GM18526 (cell line): ENCODE results near the gene MYO3A.

Experiments used
- POLR2A ChIP-seq: IDR thresholded peaks from 3 replicates; pipeline ENCODE4 v1.6.1; 2011; ENCODE audit not compliant: insufficient read length; ENCODE audit errors: extremely low read depth

The MYO3A gene

GRCh38 chr10:25952857-25953256 lies 18.8 kb downstream of the MYO3A start:
- TF ChIP-seq POLR2A = no peak

DNA sequence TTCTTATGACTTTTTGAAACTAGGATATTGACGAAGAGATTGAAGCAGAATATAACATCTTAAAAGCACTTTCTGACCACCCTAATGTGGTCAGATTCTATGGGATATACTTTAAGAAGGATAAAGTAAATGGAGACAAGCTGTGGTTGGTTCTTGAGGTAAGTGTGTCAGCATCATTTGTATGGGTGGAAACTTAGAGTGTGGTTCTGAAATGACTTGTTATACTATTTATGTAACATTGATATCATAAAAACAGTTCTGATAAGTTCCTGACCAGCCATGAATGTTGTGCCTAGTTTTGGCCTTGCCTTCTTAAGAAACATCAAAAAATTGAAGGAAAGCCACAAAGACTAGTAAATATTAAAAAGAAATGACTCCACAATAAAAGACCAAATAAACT lies 20.8 kb downstream of the MYO3A start:
- no peak for TF ChIP-seq POLR2A

DNA sequence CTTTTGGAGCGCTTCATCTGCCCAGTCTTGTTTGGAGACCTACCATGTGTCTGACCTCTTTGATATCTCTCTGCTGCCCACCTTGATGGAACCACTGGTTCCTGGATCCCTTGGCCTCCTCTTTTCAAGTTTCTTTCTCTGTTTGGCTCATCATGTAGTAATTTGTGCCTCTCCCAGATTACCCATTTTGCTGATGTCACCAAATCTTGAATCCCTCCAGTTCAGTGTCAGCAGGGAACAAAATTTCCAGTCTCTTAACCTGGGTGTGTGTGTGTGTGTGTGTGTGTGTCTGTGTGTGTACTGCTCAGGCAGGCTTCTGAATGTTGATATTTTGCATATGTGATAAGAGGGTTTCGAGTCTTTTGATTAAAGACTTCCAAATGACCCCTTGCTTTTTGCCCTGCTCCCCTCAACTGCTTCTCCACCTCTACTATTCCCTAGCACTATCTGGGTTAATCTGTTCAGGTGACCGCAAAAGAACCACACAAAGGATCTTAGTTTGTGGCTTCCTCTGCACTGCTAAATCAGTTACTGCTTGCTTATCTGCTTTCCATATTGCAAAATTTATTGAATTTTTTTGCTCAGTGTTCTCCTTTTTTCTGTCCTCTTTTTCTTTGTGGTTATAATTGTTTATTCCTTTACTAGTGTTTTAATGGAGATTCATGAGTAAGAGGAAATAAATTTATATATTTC lies 25.7 kb downstream of the MYO3A start:
- TF ChIP-seq POLR2A = no peak

DNA sequence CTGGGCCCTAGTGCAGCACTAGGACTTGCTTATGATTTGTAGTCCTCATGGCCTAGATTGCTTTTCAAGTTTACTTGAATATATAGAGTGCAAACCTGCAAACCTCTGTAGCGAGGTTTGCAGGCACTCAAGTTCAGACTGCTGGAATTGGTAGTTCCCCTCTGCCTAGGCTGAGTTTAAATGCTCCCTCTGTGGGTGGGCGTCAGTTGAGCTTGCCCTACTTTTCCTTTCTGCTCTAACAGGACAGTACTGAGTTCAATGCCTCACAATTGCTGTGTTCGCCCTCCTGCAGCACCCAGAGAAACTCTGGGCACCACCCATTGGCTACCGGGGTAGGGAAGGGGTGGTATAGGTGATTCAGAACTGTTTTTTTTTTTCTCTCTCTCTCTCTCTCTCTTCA lies 31.6 kb downstream of the MYO3A start:
- TF ChIP-seq POLR2A = no peak

- TF ChIP-seq POLR2A = no peak
These were observed 32.8 kb downstream of the MYO3A start for GRCh38 chr10:25966844-25967243.

GRCh38 chr10:25972631-25973030 lies 38.6 kb downstream of the MYO3A start:
- TF ChIP-seq POLR2A = no peak

GRCh38 chr10:25974897-25975459 lies 40.9 kb downstream of the MYO3A start:
- no peak for TF ChIP-seq POLR2A

DNA sequence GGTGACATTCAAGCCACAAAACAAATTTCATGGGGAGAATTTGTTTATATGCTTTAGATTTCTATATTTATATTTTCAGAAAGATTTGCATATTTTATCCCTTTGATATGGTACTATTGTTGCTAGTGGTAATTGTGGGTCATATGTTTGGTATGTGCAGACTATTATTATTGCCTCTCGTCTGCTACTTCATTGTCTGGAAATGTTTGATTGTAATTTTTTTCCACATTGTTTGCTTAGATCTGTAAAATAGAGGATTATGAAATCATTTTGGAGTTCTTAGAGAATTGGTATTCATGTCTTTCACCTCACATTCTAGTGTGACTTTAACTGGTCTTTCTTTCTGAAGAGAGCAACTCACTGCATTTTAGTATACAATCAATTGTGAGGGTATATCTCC lies 44.7 kb downstream of the MYO3A start:
- no peak for TF ChIP-seq POLR2A

GRCh38 chr10:25982107-25982506 lies 48.1 kb downstream of the MYO3A start:
- no peak for TF ChIP-seq POLR2A

- TF ChIP-seq POLR2A = no peak
These were observed 54.6 kb downstream of the MYO3A start for GRCh38 chr10:25988583-25988982.

DNA sequence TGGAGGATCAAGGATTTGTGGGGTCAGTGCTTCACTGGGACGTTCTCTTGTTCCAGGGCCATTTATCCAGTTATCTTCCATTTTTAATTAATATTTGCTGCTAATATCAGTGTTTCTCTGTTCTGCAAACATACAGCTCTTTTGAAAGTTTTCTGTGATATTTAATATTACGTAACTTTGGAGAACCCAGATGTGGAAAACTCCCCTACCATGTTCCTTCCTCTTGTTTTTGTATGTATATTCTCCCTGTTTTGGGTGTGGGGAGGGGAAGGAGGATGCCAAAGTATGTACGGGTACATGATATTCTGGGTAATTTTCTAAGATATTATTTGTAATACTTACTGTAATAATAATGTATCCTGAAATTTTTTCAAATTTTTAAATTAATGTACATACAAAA lies 55.9 kb downstream of the MYO3A start:
- no peak for TF ChIP-seq POLR2A

DNA sequence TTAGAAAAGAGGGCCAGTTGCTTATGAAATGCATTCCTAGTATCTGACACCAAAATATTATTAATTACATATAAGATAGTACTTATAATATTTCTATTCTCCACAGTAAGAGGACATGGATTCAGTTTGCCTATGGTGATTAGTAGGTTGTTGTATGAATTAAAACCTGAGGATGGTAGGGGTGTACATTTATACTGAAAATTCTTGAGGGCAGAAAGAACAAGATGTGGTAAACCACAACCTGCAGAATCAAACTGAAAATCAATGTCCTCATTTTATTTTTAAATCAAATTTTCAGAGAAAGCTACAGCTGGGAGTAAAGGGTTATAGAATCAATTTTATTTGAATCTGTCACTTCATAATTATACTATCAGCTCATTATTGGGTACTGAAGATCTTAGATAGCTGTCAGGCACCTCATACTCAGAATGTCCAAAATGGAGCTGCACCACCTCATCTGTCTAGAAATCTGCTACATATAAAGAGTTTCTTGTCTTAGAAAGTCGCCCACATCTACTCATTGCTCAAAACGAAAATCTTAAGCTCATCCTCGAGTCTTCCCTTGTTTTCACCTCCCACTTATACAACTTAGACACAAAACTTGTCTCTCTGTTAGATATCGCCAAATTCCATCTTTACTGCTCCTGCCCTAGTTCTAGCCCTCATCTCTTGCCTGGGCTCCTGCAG lies 65.4 kb downstream of the MYO3A start:
- no peak for TF ChIP-seq POLR2A

DNA sequence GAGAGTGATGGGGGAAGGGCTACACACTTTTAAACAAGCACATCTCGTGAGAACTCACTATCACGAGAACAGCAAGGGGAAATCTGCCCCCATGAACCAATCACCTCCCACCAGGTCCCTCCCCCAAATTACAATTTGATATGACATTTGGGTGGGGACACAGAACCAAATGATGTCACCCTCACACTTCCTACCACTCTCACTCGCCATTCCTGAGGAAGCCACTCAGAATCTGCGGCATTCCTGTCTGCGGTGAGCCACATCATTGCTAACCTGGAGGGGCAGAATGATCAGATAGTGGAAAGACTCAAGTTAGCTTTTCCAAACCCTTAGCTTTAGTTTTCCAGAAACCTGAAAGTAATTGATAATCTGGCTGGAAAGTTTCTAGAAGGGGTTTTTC lies 66.9 kb downstream of the MYO3A start:
- no peak for TF ChIP-seq POLR2A

GRCh38 chr10:26015092-26015491 lies 81.1 kb downstream of the MYO3A start:
- no peak for TF ChIP-seq POLR2A

DNA sequence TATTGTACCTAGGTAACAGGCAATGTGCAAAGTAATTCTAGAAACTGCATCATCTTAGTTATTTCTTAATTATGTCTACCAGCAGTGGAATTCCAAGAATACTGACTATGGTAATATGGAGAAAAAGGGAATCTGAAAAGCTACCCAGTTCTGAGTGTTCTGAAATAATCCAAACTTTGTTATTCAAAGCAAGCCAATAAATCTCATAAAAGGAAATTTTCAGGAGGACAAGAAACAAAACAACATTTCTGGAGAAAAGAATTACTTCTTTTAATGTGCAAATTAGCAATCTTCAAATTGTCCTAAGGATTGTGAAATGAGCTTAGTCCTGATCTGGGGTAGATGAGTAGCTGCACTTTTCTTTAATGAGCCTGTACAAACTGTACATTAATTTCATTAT lies 88.8 kb downstream of the MYO3A start:
- no peak for TF ChIP-seq POLR2A

DNA sequence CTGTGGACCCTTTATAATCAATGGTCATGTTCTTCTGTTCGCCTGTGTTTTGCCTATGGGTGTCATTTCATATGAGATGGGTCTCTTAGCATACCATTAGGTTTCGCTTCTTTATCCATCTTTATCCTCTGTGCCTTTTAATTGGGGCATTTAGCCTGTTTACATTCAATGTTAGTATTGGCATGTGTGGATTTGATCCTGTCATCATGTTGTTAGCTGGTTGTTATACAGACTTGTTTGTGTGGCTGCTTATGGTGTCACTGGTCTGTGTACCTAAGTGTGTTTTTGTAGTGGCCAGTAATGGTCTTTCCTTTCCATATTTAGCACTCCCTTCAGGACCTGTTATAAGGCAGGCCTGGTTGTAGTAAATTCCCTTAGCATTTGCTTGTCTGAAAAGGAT lies 90.3 kb downstream of the MYO3A start:
- TF ChIP-seq POLR2A = no peak

DNA sequence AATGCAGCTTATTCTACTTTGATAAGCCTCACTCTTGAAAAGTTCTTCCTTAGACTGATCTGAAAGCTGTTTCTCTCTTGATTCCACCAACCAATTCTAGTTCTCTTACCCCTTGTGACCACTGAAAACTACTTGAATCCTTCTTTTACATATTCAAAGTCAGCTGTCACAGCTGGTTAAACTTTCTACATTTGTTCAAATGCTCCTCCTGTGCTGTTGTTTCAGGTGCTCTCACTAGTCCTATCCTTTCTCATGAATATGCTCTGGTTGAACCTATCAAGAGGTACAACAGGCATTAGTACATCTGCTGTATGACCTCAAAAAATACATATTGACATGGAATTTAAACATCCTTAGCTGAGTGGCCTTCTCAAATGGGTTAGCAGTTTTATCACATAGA lies 91.5 kb downstream of the MYO3A start:
- no peak for TF ChIP-seq POLR2A

- TF ChIP-seq POLR2A = no peak
These were observed 95.8 kb downstream of the MYO3A start for GRCh38 chr10:26029858-26030257.
